AG09319 (cell line): ENCODE results near the gene NTNG1.

Experiments used
- DNase-seq: peaks from one replicate; pipeline ENCODE4 v3.0.0-alpha.2; 2010; ENCODE audit warnings: low read depth; ENCODE audit errors: extremely low read depth
- TF ChIP-seq, protein P1 (sequence below): IDR thresholded peaks from 2 replicates; pipeline ENCODE4 v1.5.1; 2011; ENCODE audit warnings: low read depth, mild to moderate bottlenecking, inconsistent platforms, low read length, moderate library complexity

The NTNG1 gene

DNA sequence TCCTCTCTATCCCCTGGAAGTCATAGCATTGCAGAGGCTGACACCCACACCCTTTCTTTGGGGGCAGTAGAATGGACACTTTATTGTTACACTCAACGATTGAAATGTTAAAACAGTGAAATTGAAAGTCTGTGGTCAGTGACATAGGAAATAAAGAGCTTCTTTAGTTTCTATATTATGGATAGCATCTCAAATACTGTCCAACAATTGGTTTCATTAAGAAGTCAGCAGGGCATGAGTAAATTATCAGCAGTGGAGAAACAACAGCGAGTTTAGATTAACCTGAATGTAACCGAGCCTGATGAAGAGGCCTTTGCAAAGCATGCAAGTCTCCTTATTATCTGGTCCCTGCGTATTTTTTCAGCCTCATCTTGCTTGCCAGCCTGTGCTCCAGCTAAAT, 350.7 kb downstream of the NTNG1 start:
- TF ChIP-seq, protein P1, sequence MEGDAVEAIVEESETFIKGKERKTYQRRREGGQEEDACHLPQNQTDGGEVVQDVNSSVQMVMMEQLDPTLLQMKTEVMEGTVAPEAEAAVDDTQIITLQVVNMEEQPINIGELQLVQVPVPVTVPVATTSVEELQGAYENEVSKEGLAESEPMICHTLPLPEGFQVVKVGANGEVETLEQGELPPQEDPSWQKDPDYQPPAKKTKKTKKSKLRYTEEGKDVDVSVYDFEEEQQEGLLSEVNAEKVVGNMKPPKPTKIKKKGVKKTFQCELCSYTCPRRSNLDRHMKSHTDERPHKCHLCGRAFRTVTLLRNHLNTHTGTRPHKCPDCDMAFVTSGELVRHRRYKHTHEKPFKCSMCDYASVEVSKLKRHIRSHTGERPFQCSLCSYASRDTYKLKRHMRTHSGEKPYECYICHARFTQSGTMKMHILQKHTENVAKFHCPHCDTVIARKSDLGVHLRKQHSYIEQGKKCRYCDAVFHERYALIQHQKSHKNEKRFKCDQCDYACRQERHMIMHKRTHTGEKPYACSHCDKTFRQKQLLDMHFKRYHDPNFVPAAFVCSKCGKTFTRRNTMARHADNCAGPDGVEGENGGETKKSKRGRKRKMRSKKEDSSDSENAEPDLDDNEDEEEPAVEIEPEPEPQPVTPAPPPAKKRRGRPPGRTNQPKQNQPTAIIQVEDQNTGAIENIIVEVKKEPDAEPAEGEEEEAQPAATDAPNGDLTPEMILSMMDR = no peak

DNA sequence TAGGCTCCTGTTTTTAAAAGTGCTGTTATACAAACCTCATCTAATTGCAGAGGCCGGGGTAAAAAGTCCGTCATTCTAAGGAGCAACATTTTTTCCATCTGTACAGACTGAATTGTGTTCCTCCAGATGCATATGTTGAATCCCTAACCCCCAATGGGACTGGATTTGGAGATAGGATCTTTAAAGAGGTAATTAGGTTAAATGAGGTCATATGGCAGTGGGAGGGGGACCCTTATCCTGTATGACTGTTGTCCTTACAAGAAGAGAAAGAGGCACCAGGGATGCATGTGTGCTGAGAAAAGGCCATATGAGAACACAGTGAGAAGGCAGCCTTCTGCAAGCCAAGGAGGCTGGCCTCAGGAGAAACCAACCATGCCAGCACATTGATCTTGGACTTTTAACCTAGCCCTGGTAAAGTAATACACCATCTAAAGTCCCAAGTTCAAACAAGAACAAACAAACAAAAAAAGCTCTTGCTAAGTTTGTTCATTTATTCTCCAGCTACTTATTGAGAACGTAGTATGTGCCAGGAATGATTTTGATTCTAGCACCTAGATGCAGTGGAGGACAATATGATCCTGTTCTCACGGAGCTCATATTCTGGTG, 352.4 kb downstream of the NTNG1 start:
- TF ChIP-seq, protein P1 = no peak
- DNase-seq = no peak

More for the DNA sequence above, 350.7 kb downstream of the NTNG1 start:
- DNase-seq = no peak

DNA sequence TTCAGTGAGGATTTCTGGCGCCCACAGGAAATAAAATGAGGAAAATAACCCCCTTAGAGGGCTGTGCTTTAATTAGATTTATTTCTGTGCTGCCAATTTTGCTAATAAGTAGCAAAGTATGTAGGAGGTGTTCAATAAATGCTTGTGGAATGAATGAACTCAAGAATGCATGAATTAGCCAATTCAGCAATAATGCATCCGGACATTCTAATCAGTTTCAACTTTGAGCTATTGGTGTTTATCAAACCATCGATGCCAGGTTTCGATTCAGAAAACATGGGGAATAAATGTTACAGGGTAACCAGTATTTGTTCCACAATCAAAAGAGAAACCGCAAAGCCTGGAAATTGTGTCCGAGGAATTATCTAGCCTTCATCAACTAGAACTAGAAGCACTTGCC, 353.2 kb downstream of the NTNG1 start:
- no peak for DNase-seq
- TF ChIP-seq, protein P1 = no peak

- DNase-seq = no peak
- TF ChIP-seq, protein P1 = no peak
These were observed 355.2 kb downstream of the NTNG1 start for GRCh38 chr1:107496002-107496401.

DNA sequence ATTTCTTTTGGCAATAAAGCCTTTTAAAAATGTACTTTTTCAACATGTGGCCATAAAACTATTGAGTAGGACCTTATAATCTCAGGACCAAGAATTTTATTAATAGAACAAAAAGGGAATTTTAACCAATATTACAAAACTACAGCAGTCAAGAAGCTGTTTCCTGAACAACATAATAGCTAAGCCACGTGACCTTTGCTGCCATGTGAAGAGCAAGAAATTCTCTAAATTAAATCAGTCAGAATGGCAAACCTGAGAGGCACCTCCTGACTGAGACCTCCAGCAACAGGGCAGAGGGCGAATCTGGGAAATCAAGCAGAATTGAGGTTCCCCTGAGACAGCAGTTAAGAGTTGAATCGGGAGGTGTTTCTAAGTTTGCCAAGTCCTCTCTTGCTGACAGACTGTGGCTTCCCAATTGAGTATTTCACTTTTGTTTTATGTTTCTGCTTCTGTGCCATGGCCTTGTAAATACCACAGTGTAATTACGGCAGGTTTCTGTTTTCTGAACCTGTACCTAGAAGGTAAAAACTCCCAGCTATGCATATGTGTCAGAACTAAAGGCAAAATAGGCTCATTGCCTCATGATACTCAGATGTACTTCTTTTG, 358.4 kb downstream of the NTNG1 start:
- TF ChIP-seq, protein P1 = no peak
- no peak for DNase-seq

DNA sequence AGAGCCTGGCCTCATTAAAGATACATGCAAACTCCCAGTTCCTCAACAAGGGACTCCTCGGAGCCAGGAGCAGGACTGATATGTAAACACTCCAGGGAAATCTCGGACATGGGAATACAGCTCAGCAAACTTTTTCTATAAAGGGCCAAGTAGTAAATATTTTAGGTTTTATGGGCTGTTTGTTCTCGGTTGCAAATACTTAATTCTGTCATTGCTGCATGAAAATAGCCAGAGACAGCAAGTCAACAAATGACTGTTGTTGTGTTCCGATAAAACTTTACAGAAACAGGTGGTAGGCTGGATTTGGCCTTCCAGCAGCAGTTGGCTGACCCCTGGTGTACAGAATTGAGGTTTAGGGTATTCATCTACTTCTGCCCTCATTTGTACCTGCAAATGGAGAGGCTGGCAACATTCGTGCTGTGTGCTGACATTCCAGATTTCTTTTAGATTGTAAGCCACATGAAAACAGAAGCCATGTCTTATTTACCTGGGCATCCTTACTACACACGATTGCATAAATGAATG, 360.3 kb downstream of the NTNG1 start:
- DNase-seq = no peak
- TF ChIP-seq, protein P1 = no peak

DNA sequence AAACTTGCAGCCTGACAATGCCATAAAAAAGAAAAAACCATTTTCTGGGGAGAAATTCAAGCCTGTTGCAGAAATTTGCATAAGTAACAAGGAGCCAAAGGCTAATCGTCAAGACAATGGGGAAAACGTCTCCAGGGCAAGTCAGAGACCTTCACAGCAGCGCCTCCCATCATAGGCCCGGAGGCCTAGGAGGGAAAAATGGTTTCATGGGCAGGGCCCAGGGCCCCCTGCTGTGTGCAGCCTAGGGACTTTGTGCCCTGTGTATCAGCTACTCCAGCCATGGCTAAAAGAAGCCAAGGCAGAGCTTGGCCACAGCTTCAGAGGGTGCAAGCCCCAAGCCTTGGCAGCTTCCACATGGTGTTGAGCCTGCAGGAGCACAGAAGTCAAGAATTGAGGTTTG, 369.5 kb downstream of the NTNG1 start:
- no peak for DNase-seq
- TF ChIP-seq, protein P1 = no peak
